ENCODE measurements around the gene LRFN2. TPM values are rescaled to one million over a fixed set of nuclear protein-coding genes. Genes with fewer than 3 reads are reported as not detected.

Gene LRFN2
- total RNA-seq, 3 donors from 2014 or later (not counting 1 experiment from before 2014, with no cell fraction given): 3.0 to 3.6 (median 3.5) TPM

DNA sequence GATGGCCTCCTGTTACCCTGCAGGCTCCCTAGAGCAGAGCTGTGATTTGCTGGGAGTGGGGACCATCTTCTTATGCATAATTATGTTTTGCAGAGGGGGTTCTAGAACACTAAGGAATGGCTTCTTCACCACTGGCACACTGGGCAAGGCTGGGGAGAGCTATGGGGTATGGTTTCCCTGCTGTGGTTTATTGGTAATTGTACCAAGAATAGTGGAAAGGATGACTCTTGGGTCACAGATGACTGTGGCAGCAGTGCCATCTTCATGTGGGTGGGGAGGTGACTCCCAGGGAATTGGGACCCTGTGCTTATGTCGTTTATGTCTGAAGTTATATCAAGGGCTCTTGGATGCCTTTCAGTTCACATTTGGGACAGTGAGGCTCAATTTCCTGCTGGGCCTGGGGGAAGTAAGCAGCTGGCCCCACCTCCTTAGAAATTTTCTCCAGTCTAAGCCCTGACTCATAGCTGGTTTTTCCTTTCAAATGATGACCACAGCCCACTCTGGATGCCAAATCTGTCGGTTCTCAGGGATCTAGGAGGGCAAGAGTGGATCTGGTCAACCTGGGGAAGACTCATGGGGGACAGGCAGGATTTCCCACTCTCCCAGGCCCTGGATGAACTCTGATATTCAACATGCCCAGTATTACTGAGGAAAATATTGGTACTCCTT is 230.8 kb downstream of the LRFN2 start:
- no peaks in the 10 kb centered on the region for H3K9me3 Mint-ChIP-seq
- H3K27me3 Mint-ChIP-seq (ENCODE audit: low read depth in 2 of 2): peaks cover 8 to 24% of the 10 kb centered on the region in 2 donors
- Histone ChIP-seq H3K27me3 (ENCODE audit: control insufficient read depth, insufficient read depth, low read length) (peaks cover 3% of the 10 kb centered on the region), H3K9me3 (ENCODE audit: control insufficient read depth, insufficient read depth, low read length) (no peaks in the 10 kb centered on the region), H3K4me1 (ENCODE audit: control insufficient read depth, insufficient read depth, low read length) (no peaks in the 10 kb centered on the region), H3K27ac (ENCODE audit: low read length) (no peak overlapping the region), H3K4me3 (ENCODE audit: low read length) (no peak overlapping the region), H3K36me3 (ENCODE audit: control insufficient read depth, insufficient read depth, low read length) (no peaks in the 10 kb centered on the region)
- no peaks in the 10 kb centered on the region for H3K36me3 Mint-ChIP-seq
- TF ChIP-seq, protein P1, sequence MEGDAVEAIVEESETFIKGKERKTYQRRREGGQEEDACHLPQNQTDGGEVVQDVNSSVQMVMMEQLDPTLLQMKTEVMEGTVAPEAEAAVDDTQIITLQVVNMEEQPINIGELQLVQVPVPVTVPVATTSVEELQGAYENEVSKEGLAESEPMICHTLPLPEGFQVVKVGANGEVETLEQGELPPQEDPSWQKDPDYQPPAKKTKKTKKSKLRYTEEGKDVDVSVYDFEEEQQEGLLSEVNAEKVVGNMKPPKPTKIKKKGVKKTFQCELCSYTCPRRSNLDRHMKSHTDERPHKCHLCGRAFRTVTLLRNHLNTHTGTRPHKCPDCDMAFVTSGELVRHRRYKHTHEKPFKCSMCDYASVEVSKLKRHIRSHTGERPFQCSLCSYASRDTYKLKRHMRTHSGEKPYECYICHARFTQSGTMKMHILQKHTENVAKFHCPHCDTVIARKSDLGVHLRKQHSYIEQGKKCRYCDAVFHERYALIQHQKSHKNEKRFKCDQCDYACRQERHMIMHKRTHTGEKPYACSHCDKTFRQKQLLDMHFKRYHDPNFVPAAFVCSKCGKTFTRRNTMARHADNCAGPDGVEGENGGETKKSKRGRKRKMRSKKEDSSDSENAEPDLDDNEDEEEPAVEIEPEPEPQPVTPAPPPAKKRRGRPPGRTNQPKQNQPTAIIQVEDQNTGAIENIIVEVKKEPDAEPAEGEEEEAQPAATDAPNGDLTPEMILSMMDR (IDR thresholded peaks at IDR 0.05): no peak
- DNase-seq (no peak), ATAC-seq (no peak)
- no peak overlapping the region for H3K27ac Mint-ChIP-seq
- intact Hi-C loops (cut with micrococcal nuclease): no loop called here
- WGBS (ENCODE audit: insufficient coverage): 65% methylated on average over 2 of the region's 2 CpGs
- H3K4me3 Mint-ChIP-seq: no peak overlapping the region
- peaks cover 12 to 14% of the 10 kb centered on the region in 2 donors for H3K4me1 Mint-ChIP-seq

DNA sequence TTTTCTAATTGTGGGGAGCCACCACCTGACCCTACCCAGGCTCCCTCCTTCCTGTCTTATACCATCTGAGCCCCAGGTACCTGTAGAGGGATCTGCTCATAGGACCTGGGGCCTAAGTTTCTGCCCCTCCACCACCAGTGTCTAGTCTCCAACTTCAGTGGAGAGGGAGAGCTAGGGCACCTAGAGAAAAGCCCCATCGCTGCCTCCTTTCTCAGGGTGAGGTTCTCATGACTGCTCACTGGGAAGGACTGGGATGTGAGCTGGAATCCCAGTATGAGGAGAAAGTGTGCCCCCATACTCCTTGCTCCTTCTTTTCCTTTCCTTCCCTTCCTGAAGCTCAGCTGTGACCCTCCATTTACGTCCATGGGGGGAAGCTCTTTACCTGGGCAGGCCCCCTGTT is 231.6 kb downstream of the LRFN2 start:
- DNase-seq (no peak), ATAC-seq (no peak)
- peaks cover 7 to 16% of the 10 kb centered on the region in 2 donors for H3K27me3 Mint-ChIP-seq (ENCODE audit: low read depth in 2 of 2)
- Histone ChIP-seq H3K27ac (ENCODE audit: low read length) (no peak overlapping the region), H3K4me1 (ENCODE audit: control insufficient read depth, insufficient read depth, low read length) (no peaks in the 10 kb centered on the region), H3K36me3 (ENCODE audit: control insufficient read depth, insufficient read depth, low read length) (no peaks in the 10 kb centered on the region), H3K4me3 (ENCODE audit: low read length) (no peak overlapping the region), H3K27me3 (ENCODE audit: control insufficient read depth, insufficient read depth, low read length) (peaks cover 1% of the 10 kb centered on the region), H3K9me3 (ENCODE audit: control insufficient read depth, insufficient read depth, low read length) (no peaks in the 10 kb centered on the region)
- no peak overlapping the region for H3K4me3 Mint-ChIP-seq
- no peaks in the 10 kb centered on the region for H3K9me3 Mint-ChIP-seq
- TF ChIP-seq, protein P1 (IDR thresholded peaks at IDR 0.05): no peak
- WGBS (ENCODE audit: insufficient coverage): 85% methylated on average over 2 of the region's 2 CpGs
- intact Hi-C loops (cut with micrococcal nuclease): no loop called here
- no peak overlapping the region for H3K27ac Mint-ChIP-seq
- H3K4me1 Mint-ChIP-seq: peaks cover 12 to 14% of the 10 kb centered on the region in 2 donors
- H3K36me3 Mint-ChIP-seq: no peaks in the 10 kb centered on the region

DNA sequence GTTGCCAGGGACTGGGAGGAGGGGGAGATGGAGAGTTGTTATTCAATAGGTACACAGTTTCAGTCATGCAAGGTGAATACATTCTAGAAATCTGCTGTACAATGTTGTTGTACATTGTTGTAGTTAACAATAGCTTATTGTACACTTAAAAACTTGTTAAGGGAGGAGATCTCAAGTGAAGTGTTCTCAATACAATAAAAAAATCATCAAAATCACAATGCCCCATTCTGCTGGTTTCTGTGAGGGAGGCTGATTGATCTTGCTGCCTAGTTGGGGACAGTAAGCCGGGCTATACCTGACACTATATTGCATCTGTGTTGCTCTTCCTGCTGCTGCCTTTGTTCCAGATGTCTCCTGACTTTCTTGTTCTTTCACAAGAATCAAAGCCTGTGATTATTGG is 232.1 kb downstream of the LRFN2 start:
- H3K4me3 Mint-ChIP-seq: no peak overlapping the region
- H3K36me3 Mint-ChIP-seq: no peaks in the 10 kb centered on the region
- DNase-seq: no peak
- no peak for ATAC-seq
- H3K4me1 ChIP-seq (ENCODE audit: control insufficient read depth, insufficient read depth, low read length): no peaks in the 10 kb centered on the region
- H3K27me3 ChIP-seq (ENCODE audit: control insufficient read depth, insufficient read depth, low read length): no peaks in the 10 kb centered on the region
- H3K27ac ChIP-seq (ENCODE audit: low read length): no peak overlapping the region
- no peaks in the 10 kb centered on the region for H3K9me3 ChIP-seq (ENCODE audit: control insufficient read depth, insufficient read depth, low read length)
- H3K4me1 Mint-ChIP-seq: peaks cover 12 to 14% of the 10 kb centered on the region in 2 donors
- H3K4me3 ChIP-seq (ENCODE audit: low read length): no peak overlapping the region
- intact Hi-C loops (cut with micrococcal nuclease): no loop called here
- TF ChIP-seq, protein P1 (IDR thresholded peaks at IDR 0.05): no peak
- no peaks in the 10 kb centered on the region for H3K9me3 Mint-ChIP-seq
- H3K27ac Mint-ChIP-seq: no peak overlapping the region
- peaks cover 5 to 12% of the 10 kb centered on the region in 2 donors for H3K27me3 Mint-ChIP-seq (ENCODE audit: low read depth in 2 of 2)
- 85% methylated on average over 1 of the region's 1 CpG for WGBS (ENCODE audit: insufficient coverage)
- no peaks in the 10 kb centered on the region for H3K36me3 ChIP-seq (ENCODE audit: control insufficient read depth, insufficient read depth, low read length)

DNA sequence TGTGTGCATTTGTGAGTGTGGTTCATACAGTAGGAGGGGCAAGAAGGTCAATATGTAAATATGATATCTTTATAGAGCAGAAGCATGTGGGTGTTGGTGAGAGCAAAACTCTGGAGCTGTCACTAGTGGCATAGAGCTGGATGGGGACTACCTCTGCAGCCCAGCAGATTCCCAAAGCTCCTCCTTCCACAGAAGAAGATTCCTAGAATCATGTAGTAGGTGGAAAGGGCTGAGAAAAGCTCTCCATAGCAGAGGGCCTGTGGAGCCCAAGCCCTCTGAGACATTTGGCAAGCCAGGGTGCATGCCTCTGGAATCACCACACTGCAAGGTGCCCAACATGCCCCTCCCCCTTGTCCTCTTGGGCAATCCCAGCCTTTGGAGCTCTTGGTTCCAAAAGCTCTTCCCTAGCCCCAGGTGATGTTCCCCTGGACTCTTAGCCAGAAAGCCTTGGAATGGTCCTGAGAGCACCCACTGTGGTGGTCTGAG is 233.2 kb downstream of the LRFN2 start:
- Mint-ChIP-seq H3K27me3 (ENCODE audit: low read depth in 2 of 2) (peaks cover 0 to 2% of the 10 kb centered on the region in 2 donors), H3K27ac (no peak overlapping the region), H3K4me1 (peaks cover 12 to 14% of the 10 kb centered on the region in 2 donors), H3K4me3 (no peak overlapping the region), H3K9me3 (no peaks in the 10 kb centered on the region), H3K36me3 (no peaks in the 10 kb centered on the region)
- H3K27me3 ChIP-seq (ENCODE audit: control insufficient read depth, insufficient read depth, low read length): no peaks in the 10 kb centered on the region
- intact Hi-C loops (cut with micrococcal nuclease): no loop called here
- no peaks in the 10 kb centered on the region for H3K9me3 ChIP-seq (ENCODE audit: control insufficient read depth, insufficient read depth, low read length)
- no peaks in the 10 kb centered on the region for H3K4me1 ChIP-seq (ENCODE audit: control insufficient read depth, insufficient read depth, low read length)
- H3K27ac ChIP-seq (ENCODE audit: low read length): no peak overlapping the region
- TF ChIP-seq, protein P1 (IDR thresholded peaks at IDR 0.05): no peak
- no peaks in the 10 kb centered on the region for H3K36me3 ChIP-seq (ENCODE audit: control insufficient read depth, insufficient read depth, low read length)
- no peak for ATAC-seq
- H3K4me3 ChIP-seq (ENCODE audit: low read length): no peak overlapping the region
- no peak for DNase-seq

Data from natural killer cell (primary cell).